Measurements from ENCODE around the gene NIPAL4.

Gene NIPAL4

DNA sequence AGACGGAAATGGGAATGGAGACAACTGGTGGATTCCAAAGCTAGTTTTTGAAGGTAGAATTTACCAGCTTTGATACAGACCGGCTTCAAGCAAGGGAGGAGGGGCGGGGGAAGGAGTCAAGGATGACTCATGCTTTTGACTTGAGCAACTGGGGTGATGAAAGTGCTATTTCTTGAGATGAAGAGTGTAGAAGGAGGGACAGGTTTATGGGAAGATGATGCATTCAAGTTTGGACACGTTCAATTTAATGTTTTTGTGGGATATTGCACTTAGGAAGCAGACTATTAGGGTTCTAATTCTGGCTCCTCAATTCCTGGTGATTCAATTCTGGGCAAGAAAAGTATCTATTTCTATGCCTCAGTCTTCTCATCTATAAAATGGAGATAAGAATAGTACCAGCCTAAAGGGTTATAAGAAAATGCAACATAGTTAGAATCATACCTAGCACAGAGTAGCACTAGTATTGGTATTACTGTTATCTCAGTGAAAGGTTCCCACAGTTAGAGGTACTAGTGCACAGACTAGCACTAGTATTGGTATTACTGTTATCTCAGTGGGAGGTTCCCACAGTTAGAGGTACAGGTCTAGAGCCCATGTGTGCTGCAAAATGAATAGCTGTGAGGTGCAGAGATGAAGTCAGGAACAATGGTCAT lies 4.6 kb downstream of the NIPAL4 start:
- TF ChIP-seq, protein P1, sequence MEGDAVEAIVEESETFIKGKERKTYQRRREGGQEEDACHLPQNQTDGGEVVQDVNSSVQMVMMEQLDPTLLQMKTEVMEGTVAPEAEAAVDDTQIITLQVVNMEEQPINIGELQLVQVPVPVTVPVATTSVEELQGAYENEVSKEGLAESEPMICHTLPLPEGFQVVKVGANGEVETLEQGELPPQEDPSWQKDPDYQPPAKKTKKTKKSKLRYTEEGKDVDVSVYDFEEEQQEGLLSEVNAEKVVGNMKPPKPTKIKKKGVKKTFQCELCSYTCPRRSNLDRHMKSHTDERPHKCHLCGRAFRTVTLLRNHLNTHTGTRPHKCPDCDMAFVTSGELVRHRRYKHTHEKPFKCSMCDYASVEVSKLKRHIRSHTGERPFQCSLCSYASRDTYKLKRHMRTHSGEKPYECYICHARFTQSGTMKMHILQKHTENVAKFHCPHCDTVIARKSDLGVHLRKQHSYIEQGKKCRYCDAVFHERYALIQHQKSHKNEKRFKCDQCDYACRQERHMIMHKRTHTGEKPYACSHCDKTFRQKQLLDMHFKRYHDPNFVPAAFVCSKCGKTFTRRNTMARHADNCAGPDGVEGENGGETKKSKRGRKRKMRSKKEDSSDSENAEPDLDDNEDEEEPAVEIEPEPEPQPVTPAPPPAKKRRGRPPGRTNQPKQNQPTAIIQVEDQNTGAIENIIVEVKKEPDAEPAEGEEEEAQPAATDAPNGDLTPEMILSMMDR (conservative IDR thresholded peaks at IDR 0.05), result no peak

DNA sequence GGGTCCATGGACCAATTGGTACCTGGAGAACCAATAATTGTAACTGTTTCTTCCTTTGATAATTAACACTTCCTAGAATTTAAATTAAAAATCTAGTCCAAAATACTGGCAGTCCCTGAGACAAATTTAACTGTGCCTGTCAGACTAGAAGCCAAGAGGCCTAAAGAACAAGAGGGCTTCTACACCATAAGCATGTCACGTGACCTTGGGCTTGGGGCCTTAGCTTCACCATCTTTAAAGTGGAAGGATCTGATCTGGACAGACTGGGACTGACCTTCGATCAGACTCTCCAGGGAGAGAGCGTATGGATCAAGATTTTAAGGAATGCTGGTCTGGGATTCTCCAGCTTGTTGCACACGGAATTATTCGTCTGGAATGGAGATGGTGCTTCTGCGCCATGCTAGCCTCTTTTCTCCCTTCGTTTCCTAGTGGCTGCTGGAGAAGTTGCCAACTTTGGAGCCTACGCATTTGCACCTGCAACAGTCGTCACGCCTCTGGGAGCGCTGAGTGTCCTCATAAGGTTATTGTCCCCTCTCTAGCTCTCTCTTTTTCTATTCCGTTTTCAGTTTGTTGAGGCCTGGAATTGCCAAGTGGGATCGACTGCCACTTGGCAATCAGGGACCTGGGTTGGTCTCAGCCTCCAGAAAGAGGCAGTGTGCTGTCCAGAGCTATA lies 8.4 kb downstream of the NIPAL4 start:
- TF ChIP-seq, protein P1 (conservative IDR thresholded peaks at IDR 0.05), result no peak
- H3K27ac ChIP-seq, result no peak overlapping the region

More for the DNA sequence above, 4.6 kb downstream of the NIPAL4 start:
- H3K27ac ChIP-seq, result no peak overlapping the region

DNA sequence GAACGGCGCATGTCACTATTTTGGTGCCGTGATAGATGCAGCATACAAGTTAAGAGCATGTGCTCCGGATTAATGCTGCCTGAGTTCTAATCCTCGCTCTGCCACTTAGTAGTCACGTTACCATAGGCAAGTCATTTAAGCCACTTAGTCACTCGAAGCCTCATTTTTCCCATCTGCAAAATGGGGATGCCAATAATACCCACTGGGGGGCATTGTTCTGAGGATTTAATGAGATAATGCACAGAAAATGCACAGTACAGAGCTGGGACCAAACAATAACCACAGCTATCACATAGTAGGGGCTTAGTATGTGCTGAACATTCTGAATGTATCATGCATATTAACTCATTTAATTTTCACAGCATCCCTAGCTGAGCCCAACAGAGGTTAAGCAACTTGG lies 9.1 kb downstream of the NIPAL4 start:
- TF ChIP-seq, protein P1 (conservative IDR thresholded peaks at IDR 0.05), result no peak
- H3K27ac ChIP-seq, result no peak overlapping the region

DNA sequence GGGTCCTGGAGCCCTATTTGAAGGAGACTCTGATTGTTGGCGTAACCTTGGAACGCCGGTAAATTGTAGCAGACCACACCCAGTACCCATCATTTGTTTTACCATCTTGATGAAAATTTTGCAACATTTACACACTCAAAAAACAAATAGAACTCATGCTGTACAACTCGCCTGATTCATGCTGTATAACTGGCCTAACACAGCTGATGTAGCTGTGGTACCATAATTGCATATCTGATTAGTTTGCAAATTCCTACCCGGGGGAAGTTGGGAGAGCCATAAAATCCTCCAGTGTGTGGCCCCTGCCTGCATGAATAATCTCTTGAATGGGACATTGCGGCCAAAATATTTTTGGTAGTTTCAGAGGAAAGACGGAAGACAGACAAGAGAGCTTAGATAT lies 9.7 kb downstream of the NIPAL4 start:
- TF ChIP-seq, protein P1 (conservative IDR thresholded peaks at IDR 0.05), result no peak
- H3K27ac ChIP-seq, result no peak overlapping the region

DNA sequence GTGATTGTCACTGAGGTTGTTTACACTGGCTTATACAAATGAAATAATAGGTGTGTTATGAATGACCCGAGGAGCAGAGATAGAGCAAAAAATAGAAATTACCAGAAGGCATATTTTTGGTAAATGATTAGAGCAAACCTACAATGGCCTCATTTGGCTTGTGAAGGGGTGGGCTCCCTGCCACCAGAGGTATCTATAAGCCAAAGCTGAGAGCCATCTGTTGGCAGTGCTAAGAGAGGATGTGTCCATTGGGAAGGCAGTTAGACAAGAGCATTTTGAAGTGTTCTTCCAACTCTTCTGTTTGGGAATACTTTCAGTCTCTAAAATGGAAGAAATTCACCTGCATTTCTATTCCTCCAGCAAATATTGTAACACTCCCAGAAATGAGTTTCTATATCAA lies 10.6 kb downstream of the NIPAL4 start:
- TF ChIP-seq, protein P1 (conservative IDR thresholded peaks at IDR 0.05), result no peak
- no peak overlapping the region for H3K27ac ChIP-seq

DNA sequence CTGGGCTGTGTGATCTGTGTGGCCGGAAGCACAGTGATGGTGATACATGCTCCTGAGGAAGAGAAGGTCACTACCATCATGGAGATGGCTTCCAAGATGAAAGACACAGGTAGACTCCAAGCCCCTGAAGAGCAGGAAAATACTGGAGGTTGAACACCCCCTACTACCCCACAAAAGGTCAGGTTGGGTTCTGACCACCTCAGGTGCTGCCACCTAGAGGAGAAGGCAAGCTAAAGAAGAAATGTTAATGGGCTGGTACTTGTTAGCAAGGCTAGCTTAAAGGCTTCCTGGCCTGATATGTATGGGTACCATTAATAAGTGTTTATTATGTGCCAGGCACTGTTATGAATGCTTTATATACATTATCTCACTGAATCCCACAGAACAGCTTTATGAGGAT lies 11.7 kb downstream of the NIPAL4 start:
- TF ChIP-seq, protein P1 (conservative IDR thresholded peaks at IDR 0.05), result peak; percentile 64
- no peak overlapping the region for H3K27ac ChIP-seq

DNA sequence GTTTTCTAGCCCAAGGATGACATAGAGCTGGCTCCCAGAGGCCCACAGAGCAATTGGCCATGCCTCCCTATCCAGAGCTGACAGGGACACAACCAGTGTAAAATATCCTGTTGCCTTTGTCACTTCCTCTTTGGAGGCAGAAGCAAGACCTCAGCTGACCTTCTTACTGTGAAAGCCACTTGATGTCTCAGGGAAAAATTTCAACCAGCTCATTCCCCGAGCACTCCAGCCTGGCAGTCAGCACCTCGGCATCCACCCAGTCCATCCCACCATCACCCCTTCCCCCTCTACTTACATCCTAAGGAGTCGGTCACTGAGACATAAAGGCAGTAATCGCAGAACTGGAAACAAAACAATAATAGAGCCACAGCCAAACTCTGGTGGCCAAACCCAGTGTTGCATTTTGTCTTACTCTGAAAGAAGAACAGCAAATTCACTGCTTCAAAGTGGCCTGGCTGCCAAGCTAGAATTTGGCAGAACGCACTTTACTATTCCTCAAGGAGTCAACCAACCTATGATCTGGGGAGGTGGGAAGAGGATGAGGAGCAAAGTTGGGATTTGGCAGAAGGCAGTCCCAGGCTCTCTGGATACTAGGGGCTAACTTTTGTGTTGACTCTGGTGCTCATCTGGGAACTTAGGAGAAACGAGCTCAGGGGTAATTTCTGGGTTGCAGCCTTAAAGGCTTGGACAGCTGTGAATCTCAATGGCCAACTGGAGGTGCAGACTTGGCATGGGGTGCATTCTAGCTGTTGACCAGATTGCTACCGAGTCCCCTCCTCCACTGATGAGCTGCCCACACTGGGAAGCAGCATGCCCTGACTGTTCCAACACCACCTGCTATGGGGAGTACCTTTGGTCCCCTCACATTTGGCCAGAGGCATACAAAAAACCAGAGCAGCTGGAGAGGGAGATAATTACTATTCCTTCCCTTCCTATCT lies 13.6 kb downstream of the NIPAL4 start:
- H3K27ac ChIP-seq, result no peak overlapping the region
- TF ChIP-seq, protein P1 (conservative IDR thresholded peaks at IDR 0.05), result no peak
